Measurements from ENCODE around the gene LSM7. TPM values are rescaled to one million over a fixed set of nuclear protein-coding genes. Genes with fewer than 3 reads are reported as not detected.

The LSM7 gene
- total and polyA plus RNA-seq, 9 of the 15 experiments (the other 6 are each of a cell fraction or from before 2014, with no cell fraction given), result 40.5 to 690 (median 265) TPM

DNA sequence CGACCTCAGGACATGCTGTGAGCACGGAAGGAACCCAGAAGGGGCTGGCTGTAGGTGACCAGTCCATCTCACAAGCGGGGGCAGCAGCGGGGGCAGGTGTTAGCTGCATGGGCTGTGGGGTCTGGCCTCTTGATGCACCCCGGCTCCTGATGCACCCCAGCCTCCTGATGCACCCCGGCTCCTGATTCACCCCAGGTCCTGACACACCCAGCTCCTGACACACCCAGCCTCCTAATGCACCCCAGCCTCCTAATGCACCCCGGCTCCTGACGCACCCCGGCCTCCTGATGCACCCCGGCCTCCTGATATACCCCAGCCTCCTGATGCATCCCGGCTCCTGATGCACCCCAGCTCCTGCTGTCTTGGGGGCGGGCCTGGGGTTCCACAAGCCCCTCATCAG lies 7.4 kb downstream of the LSM7 start (continued):
- TF ChIP-seq, protein P1, sequence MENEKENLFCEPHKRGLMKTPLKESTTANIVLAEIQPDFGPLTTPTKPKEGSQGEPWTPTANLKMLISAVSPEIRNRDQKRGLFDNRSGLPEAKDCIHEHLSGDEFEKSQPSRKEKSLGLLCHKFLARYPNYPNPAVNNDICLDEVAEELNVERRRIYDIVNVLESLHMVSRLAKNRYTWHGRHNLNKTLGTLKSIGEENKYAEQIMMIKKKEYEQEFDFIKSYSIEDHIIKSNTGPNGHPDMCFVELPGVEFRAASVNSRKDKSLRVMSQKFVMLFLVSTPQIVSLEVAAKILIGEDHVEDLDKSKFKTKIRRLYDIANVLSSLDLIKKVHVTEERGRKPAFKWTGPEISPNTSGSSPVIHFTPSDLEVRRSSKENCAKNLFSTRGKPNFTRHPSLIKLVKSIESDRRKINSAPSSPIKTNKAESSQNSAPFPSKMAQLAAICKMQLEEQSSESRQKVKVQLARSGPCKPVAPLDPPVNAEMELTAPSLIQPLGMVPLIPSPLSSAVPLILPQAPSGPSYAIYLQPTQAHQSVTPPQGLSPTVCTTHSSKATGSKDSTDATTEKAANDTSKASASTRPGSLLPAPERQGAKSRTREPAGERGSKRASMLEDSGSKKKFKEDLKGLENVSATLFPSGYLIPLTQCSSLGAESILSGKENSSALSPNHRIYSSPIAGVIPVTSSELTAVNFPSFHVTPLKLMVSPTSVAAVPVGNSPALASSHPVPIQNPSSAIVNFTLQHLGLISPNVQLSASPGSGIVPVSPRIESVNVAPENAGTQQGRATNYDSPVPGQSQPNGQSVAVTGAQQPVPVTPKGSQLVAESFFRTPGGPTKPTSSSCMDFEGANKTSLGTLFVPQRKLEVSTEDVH (IDR thresholded peaks at IDR 0.05; ENCODE audit: low read depth, partially characterized antibody), result peak; percentile 29
- TF ChIP-seq ZKSCAN1 (IDR thresholded peaks at IDR 0.05; ENCODE audit: low read depth, low read length), result no peak
- TF ChIP-seq THRAP3 (IDR thresholded peaks at IDR 0.05; ENCODE audit: borderline replicate concordance), result no peak
- TF ChIP-seq SUPT5H (IDR thresholded peaks at IDR 0.05), result peak; percentile 47; the same call in 1 of the 2 replicates

DNA sequence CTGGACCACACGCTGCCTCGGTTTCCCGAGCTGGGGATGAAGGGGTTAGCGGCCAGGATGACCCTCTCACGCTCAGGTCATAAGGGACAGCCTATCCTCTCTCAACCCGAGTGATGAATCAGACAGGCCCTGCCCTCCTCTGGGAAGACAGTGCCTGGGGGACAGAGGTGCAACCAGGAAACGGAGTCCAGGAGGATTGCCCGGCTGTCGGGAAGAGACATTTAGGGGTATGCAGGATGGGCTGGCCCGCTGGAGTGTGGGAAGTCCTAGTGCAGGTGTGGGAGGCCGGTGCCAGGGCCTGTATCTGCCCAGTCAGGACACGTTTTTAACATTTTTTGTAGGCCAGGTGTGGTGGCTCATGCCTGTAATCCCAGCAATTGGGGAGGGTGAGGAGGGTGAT lies 8.3 kb downstream of the LSM7 start:
- WGBS (ENCODE audit: insufficient coverage, low coverage, missing lambda C conversion rate), result 72% methylated on average over 11 of the region's 12 CpGs
- intact Hi-C loops (cut with micrococcal nuclease), result loop anchor here (10.0 kb wide), 1 partner anchor 65 kb away; no protein-coding TSS in a partner anchor
- Histone ChIP-seq H3K27ac (ENCODE audit: extremely low read depth, low read depth, low read length) (no peak overlapping the region), H3K4me3 (no peak overlapping the region), H4K20me1 (replicated peaks; ENCODE audit: control insufficient read depth, insufficient read depth, low read length) (no peaks in the 10 kb centered on the region), H3K79me2 (ENCODE audit: control insufficient read depth, insufficient read depth, low read length) (0 out of 3 replicates have a peak, but pooled peaks cover 3% of the 10 kb centered on the region), H3K36me3 (ENCODE audit: control insufficient read depth, insufficient read depth, low read length) (peaks cover 33% of the 10 kb centered on the region; the same call in 2 of the 3 replicates), H3K9ac (ENCODE audit: insufficient read depth in 1 of 2, low read depth in 2 of 2, low read length in 2 of 2) (peak overlapping the region in 1 of 2 experiments; percentile 58; a peak in 1 of 4 replicates), H2AFZ (ENCODE audit: low read depth, low read length) (no peak overlapping the region), H3K27me3 (ENCODE audit: control insufficient read depth in 2 of 2, insufficient read depth in 2 of 2, low read length in 2 of 2) (no peaks in the 10 kb centered on the region), H3K4me1 (replicated peaks in 1 of 2; ENCODE audit: control insufficient read depth in 2 of 2, insufficient read depth in 2 of 2, low read length in 2 of 2) (peaks cover 3 to 47% of the 10 kb centered on the region in 2 experiments; a peak in 3 of 5 replicates), H3K9me1 (ENCODE audit: control insufficient read depth, insufficient read depth, low read length) (no peaks in the 10 kb centered on the region), H3K9me3 (replicated peaks; ENCODE audit: control insufficient read depth, insufficient read depth, low read depth, low read length) (peaks cover 7% of the 10 kb centered on the region), H3K4me2 (ENCODE audit: insufficient read depth, low read length) (no peak overlapping the region)
- ATAC-seq (no peak), FAIRE-seq (no peak), DNase-seq (ENCODE audit: extremely low read depth in 1 of 4, low spot score in 3 of 4) (no peak)
- ChIA-PET CTCF (ENCODE audit: low intra/inter-chr PET ratio) (interaction anchor here (0.6 kb wide), 1 partner anchor 12 kb away, joined by 4 read pairs; no protein-coding TSS in a partner anchor), POLR2A (interaction anchor here (0.7 kb wide), 1 partner anchor 42 kb away, joined by 3 read pairs; no protein-coding TSS in a partner anchor)
- BruUV-seq (replicated peaks), result no TSS peak
- in situ Hi-C loops (cut with MboI), result no loop called here
- no peak for TF ChIP-seq ZMIZ1 (IDR thresholded peaks at IDR 0.05; ENCODE audit: low read depth in 2 of 2, low read length in 2 of 2)
- TF ChIP-seq, protein P2, sequence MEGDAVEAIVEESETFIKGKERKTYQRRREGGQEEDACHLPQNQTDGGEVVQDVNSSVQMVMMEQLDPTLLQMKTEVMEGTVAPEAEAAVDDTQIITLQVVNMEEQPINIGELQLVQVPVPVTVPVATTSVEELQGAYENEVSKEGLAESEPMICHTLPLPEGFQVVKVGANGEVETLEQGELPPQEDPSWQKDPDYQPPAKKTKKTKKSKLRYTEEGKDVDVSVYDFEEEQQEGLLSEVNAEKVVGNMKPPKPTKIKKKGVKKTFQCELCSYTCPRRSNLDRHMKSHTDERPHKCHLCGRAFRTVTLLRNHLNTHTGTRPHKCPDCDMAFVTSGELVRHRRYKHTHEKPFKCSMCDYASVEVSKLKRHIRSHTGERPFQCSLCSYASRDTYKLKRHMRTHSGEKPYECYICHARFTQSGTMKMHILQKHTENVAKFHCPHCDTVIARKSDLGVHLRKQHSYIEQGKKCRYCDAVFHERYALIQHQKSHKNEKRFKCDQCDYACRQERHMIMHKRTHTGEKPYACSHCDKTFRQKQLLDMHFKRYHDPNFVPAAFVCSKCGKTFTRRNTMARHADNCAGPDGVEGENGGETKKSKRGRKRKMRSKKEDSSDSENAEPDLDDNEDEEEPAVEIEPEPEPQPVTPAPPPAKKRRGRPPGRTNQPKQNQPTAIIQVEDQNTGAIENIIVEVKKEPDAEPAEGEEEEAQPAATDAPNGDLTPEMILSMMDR (IDR thresholded peaks at IDR 0.05 in 2 of 3, conservative IDR thresholded peaks at IDR 0.05 in 1 of 3; ENCODE audit: insufficient read depth in 2 of 3, low read depth in 1 of 3, low read length in 3 of 3), result no peak
- 0 out of 2 replicates have a peak, but pooled peaks have one; percentile 13 for TF ChIP-seq POLR2G (IDR thresholded peaks at IDR 0.05; ENCODE audit: low read depth, low read length)

All from K562 (cell line).